ENCODE measurements around the gene FITM1. TPM values are rescaled to one million over a fixed set of nuclear protein-coding genes. Genes with fewer than 3 reads are reported as not detected.

The FITM1 gene
- total RNA-seq, 1 experiment from 2014 or later: 0.72 TPM

- H3K27ac Mint-ChIP-seq: no peak overlapping the region
These were observed 19.0 kb downstream of the FITM1 start for GRCh38 chr14:24149302-24149969.

More at GRCh38 chr14:24149302-24149969, 19.0 kb downstream of the FITM1 start:
- Histone ChIP-seq H3K79me2 (ENCODE audit: insufficient read depth, low read length) (peaks cover 8% of the 10 kb centered on the region; the same call in 1 of the 2 replicates), H3K23me2 (ENCODE audit: insufficient read length, low read depth, low read length, poor library complexity, severe bottlenecking) (peaks cover 19% of the 10 kb centered on the region), H3K27me3 (ENCODE audit: insufficient read depth, low read length) (no peaks in the 10 kb centered on the region), H4K91ac (ENCODE audit: insufficient read length, low read depth, low read length) (no peak overlapping the region), H2BK15ac (ENCODE audit: low read depth, low read length) (no peak overlapping the region), H2AFZ (ENCODE audit: low read length) (no peak overlapping the region), H4K5ac (ENCODE audit: insufficient read length, low read depth, low read length) (no peak overlapping the region), H3K4me1 (ENCODE audit: insufficient read depth, low read length) (no peaks in the 10 kb centered on the region), H3T11ph (ENCODE audit: low read length) (no peak overlapping the region), H3K9me3 (ENCODE audit: control insufficient read depth, low read depth, low read length) (no peaks in the 10 kb centered on the region), H3K27ac (ENCODE audit: insufficient read length, low read depth, low read length) (no peak overlapping the region), H4K20me1 (ENCODE audit: control insufficient read depth, insufficient read depth, insufficient read length) (no peaks in the 10 kb centered on the region), H3K14ac (ENCODE audit: insufficient read depth, low read length) (no peak overlapping the region), H2AK5ac (ENCODE audit: insufficient read length, low read length) (no peak overlapping the region), H3K56ac (ENCODE audit: insufficient read length, low read depth, low read length) (no peak overlapping the region), H3K9ac (ENCODE audit: extremely low read depth, insufficient read length, low read length) (no peak overlapping the region), H3K4ac (ENCODE audit: low read depth, low read length) (no peak overlapping the region), H2BK120ac (ENCODE audit: low read depth, low read length, poor library complexity, severe bottlenecking) (no peak overlapping the region), H3K4me2 (ENCODE audit: insufficient read depth, insufficient read length, low read length) (no peak overlapping the region), H3K79me1 (ENCODE audit: insufficient read depth, low read depth, low read length, poor library complexity, severe bottlenecking) (peaks cover 4% of the 10 kb centered on the region), H3K23ac (ENCODE audit: insufficient read length, low read depth, low read length) (no peak overlapping the region), H2BK20ac (ENCODE audit: low read depth, low read length, poor library complexity, severe bottlenecking) (no peak overlapping the region), H2BK5ac (ENCODE audit: insufficient read length, low read length) (no peak overlapping the region), H3K18ac (ENCODE audit: insufficient read length, low read depth, low read length) (no peak overlapping the region), H2BK12ac (ENCODE audit: insufficient read length, low read depth, low read length) (no peak overlapping the region), H4K8ac (replicated peaks; ENCODE audit: insufficient read length, low read depth, low read length) (no peak overlapping the region)
- TF ChIP-seq CTCF (conservative IDR thresholded peaks at IDR 0.05): no peak
- WGBS (ENCODE audit: extremely low coverage, insufficient read length, low lambda C conversion rate): no CpG with 5 or more reads among the region's 3 CpGs
- H3K4me3 Mint-ChIP-seq: peak overlapping the region in 1 of 2 experiments; percentile 99; a peak in 4 of 5 replicates
- H3K9me3 Mint-ChIP-seq: no peaks in the 10 kb centered on the region
- no peak for DNase-seq
- H3K4me1 Mint-ChIP-seq: peaks cover 21 to 24% of the 10 kb centered on the region in 2 experiments
- peaks cover 21 to 58% (median 56%) of the 10 kb centered on the region in 3 experiments for H3K36me3 Mint-ChIP-seq (ENCODE audit: insufficient read depth in 1 of 3, low read depth in 3 of 3)
- no peaks in the 10 kb centered on the region for H3K27me3 Mint-ChIP-seq (ENCODE audit: low read depth)

Measured in H9 (cell line).